ENCODE measurements around the gene PTK7.
A peak's percentile ranks its signal among the peaks of the same experiment; 100 is the strongest.

PTK7 gene

GRCh38 chr6:43146709-43147688, 70.9 kb downstream of the PTK7 start:
- no peak for DNase-seq

DNA sequence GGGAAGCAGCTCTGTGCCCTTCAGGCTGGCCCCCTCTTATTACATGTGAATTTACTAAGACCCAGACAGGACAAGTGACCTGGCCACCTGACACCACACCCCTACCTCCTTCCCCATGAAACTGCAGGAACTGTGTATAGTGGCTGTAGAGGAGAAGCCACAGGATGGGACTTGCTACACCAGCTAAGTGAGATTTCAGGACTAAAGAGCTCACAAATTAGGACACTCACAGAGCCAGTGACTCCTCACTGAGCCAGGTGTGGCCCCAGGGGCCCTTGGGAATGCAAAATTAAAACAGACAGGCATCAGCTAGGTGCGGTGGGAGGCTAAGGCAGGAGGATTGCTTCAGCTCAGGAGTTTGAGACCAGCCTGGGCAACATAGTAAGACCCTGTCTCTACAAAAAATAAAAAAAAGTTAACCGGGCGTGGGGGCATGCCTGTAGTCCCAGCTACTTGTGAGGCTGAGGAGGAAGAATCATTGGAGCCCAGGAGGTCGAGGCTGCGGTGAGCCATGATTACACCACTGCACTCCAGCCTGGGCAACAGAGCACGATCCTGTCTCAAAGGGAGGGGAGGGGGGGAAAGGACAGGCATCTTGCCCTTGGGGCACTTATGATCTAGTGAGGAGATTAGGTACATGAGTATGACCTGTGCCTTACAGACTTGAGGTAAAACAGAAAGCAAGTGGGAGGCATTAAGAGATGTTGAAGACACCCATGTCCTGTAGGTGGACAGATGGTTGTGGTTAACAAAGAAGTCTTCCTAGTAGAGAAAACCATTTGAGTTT, 71.8 kb downstream of the PTK7 start:
- no peak for DNase-seq

DNA sequence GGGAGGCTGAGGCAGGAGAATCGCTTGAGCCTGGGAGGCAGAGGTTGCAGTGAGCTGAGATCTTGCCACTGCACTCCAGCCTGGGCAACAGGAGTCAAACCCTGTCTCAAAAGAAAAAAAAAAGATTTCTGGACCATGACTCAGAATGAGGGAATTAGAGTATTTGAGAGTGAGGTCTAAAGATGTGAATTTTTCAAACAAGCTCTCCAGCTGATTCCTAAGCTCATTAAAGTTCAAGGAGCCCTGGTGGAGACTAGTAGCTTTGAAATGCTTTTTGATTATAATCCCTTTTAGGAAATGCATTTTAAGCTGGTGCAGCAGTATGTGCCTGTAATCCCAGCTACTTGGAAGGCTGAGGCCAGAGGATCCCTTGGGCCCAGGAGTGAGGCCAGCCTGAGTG, 73.2 kb downstream of the PTK7 start:
- DNase-seq = no peak

GRCh38 chr6:43150051-43150751, 74.1 kb downstream of the PTK7 start:
- DNase-seq = no peak

GRCh38 chr6:43159599-43159998, 83.5 kb downstream of the PTK7 start:
- no peak for DNase-seq

GRCh38 chr6:43163899-43164298, 87.8 kb downstream of the PTK7 start:
- DNase-seq = no peak

DNA sequence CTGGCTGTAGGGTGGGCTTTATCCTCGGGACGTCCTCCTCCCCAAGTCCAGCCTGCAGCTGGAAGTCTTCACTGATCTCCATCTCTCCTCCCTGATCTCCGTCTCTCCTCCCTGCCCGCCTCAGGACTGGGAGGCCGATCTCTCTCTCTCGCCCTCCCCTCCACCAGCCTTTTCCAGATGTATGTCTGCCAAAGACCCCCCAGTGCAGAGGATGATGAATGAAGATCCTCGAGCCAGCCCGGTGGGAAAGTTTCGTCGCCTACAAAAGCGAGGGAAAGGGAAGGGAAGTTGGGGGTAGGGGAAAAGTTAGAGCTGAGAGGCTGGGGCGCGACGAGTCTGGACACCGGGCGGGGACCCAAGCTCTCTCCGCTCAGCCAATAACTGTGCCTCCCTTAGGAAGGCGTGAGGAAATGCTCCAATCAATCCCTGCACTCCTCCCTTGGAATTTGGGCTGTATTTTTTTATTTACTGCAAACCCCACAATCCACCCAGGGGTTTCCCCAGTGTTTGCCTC, 94.4 kb downstream of the PTK7 start:
- DNase-seq = no peak

- DNase-seq = peak; percentile 99
Measured at GRCh38 chr6:43170931-43171706, 95.0 kb downstream of the PTK7 start, which contains the start of gene SRF. SRF (plus strand) TSS chr6:43171269; CDS start chr6:43171657, 388 bp downstream.

DNA sequence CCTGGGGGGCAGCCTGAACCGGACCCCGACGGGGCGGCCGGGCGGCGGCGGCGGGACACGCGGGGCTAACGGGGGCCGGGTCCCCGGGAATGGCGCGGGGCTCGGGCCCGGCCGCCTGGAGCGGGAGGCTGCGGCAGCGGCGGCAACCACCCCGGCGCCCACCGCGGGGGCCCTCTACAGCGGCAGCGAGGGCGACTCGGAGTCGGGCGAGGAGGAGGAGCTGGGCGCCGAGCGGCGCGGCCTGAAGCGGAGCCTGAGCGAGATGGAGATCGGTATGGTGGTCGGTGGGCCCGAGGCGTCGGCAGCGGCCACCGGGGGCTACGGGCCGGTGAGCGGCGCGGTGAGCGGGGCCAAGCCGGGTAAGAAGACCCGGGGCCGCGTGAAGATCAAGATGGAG, 95.6 kb downstream of the PTK7 start:
- peak; percentile 42 for DNase-seq

GRCh38 chr6:43172104-43173007, 96.2 kb downstream of the PTK7 start:
- DNase-seq = peak; percentile 65

GRCh38 chr6:43173591-43174262, 97.6 kb downstream of the PTK7 start:
- no peak for DNase-seq

GRCh38 chr6:43174263-43175112, 98.4 kb downstream of the PTK7 start:
- peak; percentile 97 for DNase-seq

- DNase-seq = no peak
Measured at GRCh38 chr6:43175676-43176422, 99.7 kb downstream of the PTK7 start.

DNA sequence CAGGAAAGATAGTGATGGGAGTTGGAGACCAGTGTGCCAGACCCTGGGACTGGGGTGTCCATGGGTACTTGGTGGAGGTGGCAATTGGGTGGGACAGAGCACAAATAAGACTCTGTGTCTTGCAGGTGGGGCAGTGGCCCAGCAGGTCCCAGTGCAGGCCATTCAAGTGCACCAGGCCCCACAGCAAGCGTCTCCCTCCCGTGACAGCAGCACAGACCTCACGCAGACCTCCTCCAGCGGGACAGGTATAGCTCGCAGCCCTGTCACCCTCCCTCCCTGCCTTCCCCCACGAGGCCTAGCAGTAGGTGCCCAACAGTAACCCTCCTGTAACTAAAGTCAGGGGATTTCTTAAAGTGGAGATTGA, 100.3 kb downstream of the PTK7 start:
- DNase-seq = no peak

DNA sequence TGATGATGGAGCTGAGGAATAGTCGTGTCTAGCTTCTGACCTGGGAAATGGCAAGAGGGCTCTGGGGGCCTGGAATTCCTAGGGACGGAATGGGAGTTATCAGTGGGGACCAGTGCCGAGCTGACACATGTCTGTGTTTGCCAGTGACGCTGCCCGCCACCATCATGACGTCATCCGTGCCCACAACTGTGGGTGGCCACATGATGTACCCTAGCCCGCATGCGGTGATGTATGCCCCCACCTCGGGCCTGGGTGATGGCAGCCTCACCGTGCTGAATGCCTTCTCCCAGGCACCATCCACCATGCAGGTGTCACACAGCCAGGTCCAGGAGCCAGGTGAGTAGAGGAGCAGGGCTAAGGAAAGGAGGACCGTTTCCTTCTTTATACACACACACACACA, 102.0 kb downstream of the PTK7 start:
- DNase-seq = no peak

DNA sequence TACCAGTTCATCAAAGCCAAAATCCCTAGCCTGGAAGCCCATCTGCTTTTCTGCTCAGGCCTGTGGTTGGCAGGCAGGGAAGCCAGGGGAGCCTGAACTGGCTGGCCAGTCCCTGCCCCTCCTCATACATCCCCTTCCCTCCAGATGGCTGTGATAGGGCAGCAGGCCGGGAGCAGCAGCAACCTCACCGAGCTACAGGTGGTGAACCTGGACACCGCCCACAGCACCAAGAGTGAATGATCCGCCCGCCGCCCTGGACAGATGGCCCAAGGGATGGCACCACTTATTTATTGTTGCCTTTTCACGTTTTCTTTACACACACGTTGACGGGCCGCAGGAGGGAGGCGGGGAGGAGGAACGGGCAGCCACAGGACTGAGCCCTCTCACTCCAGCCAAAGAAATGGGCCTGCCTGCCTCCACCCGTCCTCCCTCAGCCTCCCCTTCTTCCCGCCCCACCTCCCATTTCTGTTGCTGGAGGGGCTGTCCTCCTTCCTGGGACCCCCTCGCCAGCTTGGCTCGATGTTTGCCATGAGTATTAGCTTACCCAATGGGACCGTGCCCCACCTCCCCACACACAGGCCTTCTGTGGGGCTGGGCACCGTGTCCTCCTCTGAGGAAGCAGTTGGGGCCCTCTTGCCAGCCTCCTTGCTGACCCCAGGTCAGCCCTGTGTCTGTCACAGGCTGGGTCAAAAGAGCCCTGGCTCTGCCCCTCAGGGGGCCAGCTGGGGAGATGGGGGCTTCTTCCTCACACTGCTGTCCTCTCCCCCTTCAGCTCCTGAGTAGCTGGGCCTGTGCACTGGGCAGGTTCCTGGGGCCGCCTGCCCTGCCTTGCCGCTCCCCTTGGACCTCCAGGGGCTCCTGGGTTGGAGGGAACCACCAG, 103.1 kb downstream of the PTK7 start:
- DNase-seq = no peak

DNA sequence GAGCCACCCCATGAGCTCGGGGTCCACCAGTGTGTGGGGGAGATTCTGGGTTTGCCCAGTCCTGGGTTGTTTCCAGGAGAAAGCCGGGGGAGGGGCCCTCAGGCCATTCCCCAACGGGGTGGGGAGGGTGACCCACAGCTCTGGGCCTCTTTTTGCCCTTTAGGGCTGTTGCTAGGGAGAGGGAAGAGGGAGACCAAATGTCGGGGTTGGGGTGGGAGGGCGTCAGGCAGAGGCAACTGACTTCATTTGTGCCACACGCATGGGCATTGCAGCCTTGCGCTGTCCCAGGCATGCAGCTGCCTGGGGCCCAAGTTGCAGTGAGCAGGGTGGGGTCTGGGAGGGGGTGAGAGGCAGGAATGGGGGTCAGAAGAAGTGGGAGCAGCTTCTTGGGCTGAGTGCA, 103.9 kb downstream of the PTK7 start:
- no peak for DNase-seq

DNA sequence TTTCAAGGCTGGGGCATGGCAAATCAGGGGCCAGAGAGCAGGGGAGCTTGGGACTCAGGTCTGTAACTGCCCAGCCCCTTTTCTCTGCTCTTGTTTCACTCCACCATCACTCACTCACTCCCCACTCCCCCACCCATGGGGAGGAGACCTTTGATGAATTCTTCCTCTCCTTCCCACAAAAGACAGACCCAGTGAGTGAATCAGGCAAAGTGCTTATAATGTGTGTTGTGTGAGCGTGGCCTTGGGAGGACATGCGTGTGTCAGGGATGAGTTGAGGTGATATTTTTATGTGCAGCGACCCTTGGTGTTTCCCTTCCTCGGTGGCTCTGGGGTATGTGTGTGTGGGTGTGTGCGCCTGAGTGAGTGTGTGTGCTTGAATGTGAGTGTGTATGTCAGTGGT, 104.9 kb downstream of the PTK7 start:
- DNase-seq = no peak

All from activated CD4-positive, alpha-beta T cell treated with anti-CD3 and anti-CD28 coated beads for 48 hours (primary cell).